Fibroblast of lung (primary cell): ENCODE results near the gene FBXL12. TPM values are rescaled to one million over a fixed set of nuclear protein-coding genes. Genes with fewer than 3 reads are reported as not detected.

Experiments
- DNase-seq, 2 donors: peaks; one replicate each; pipeline versions ENCODE4 v3.0.0 to v3.0.0-alpha.2; 2010; ENCODE audit warnings: low read depth in 2 of 2
- H2AFZ ChIP-seq: 2 replicates; pipeline ENCODE4 v1.5.1; 2012; ENCODE audit warnings: low read length, control low read depth, inconsistent platforms
- H3K27ac ChIP-seq: 2 replicates; pipeline ENCODE4 v1.5.1; 2011; ENCODE audit warnings: low read length, control low read depth; ENCODE audit not compliant: insufficient read depth
- H3K27me3 ChIP-seq: 2 replicates; pipeline ENCODE4 v1.5.1; 2011; ENCODE audit warnings: mild to moderate bottlenecking, low read length; ENCODE audit not compliant: control insufficient read depth, insufficient read depth
- H3K36me3 ChIP-seq: 2 replicates; pipeline ENCODE4 v1.5.1; 2011; ENCODE audit warnings: low read length; ENCODE audit not compliant: control insufficient read depth, insufficient read depth
- H3K4me1 ChIP-seq: 2 replicates; pipeline ENCODE4 v1.5.1; 2011; ENCODE audit warnings: low read length; ENCODE audit not compliant: control insufficient read depth, insufficient read depth; ENCODE audit errors: extremely low read depth
- H3K4me2 ChIP-seq: 2 replicates; pipeline ENCODE4 v1.5.1; 2011; ENCODE audit warnings: low read length, control low read depth; ENCODE audit not compliant: insufficient read depth; ENCODE audit errors: extremely low read depth
- H3K4me3 ChIP-seq, 4 experiments: fragments of 200-600 bp in 1 of 4; sonication (generic) in 1 of 4; replicated peaks in 1 of 4; 2 replicates each; pipeline ENCODE4 v1.5.1; 2011 to 2016; ENCODE audit warnings: low read length in 4 of 4, low read depth in 3 of 4, mild to moderate bottlenecking in 3 of 4, control low read depth in 2 of 4, inconsistent platforms in 1 of 4, mixed read lengths in 1 of 4; ENCODE audit not compliant: insufficient read depth in 1 of 4; ENCODE audit errors: control extremely low read depth in 1 of 4
- H3K79me2 ChIP-seq: 2 replicates; pipeline ENCODE4 v1.5.1; 2012; ENCODE audit warnings: mild to moderate bottlenecking, low read length, inconsistent platforms; ENCODE audit not compliant: control insufficient read depth, insufficient read depth
- H3K9ac ChIP-seq: 2 replicates; pipeline ENCODE4 v1.5.1; 2011; ENCODE audit warnings: mild to moderate bottlenecking, low read length, control low read depth; ENCODE audit not compliant: insufficient read depth
- H3K9me3 ChIP-seq: 2 replicates; pipeline ENCODE4 v1.5.1; 2012; ENCODE audit warnings: low read depth, low read length; ENCODE audit not compliant: control insufficient read depth, insufficient read depth
- H4K20me1 ChIP-seq: 2 replicates; pipeline ENCODE4 v1.5.1; 2011; ENCODE audit warnings: low read length; ENCODE audit not compliant: control insufficient read depth, insufficient read depth; ENCODE audit errors: extremely low read depth
- CTCF ChIP-seq, 2 donors: IDR thresholded peaks in 1 of 2; conservative IDR thresholded peaks in 1 of 2; 1 replicate in 1 of 2; 2 replicates in 1 of 2; pipeline ENCODE4 v1.5.1; 2011 to 2012; ENCODE audit warnings: low read length in 2 of 2, control low read depth in 1 of 2, inconsistent platforms in 1 of 2, low read depth in 1 of 2, mild to moderate bottlenecking in 1 of 2
- EZH2 ChIP-seq: IDR thresholded peaks from 2 replicates; pipeline ENCODE4 v1.5.1; 2012; ENCODE audit warnings: low read length, control low read depth, mild to moderate bottlenecking; ENCODE audit errors: missing control alignments
- polyA plus RNA-seq, 2 donors: library from polyadenylated mRNA; depleted of rRNA in 1 of 2; stranded (reverse) in 1 of 2; unstranded in 1 of 2; fragments of >200 nt; gene quantifications; 2 replicates each; pipeline ENCODE4 v1.2.1, GENCODE V29; 2011 to 2012; ENCODE audit warnings: missing spikeins in 1 of 2
- total RNA-seq: library from RNA; depleted of rRNA; stranded (reverse); fragments of >200 nt; gene quantifications from 2 replicates; pipeline ENCODE4 v1.2.1, GENCODE V29; 2014

The FBXL12 gene
- total and polyA plus RNA-seq, 2 donors (not counting 1 experiment from before 2014, with no cell fraction given): 20.7 to 23.1 TPM

- no peaks in the 10 kb centered on the region for H3K27me3 ChIP-seq
- no peak for TF ChIP-seq EZH2
- no peak for TF ChIP-seq CTCF (conservative IDR thresholded peaks at IDR 0.05 in 1 of 2, IDR thresholded peaks at IDR 0.05 in 1 of 2; ENCODE audit: low read depth in 1 of 2, low read length in 2 of 2)
Observed at GRCh38 chr19:9782338-9782737, 36.5 kb downstream of the FBXL12 start.

GRCh38 chr19:9768175-9769112 is 50.4 kb downstream of the FBXL12 start, which contains the start of gene ZNF846:
ZNF846 (minus strand) TSS chr19:9768738; CDS start chr19:9764950, 3,788 bp downstream.
- Histone ChIP-seq H3K27ac (peak within 1 kb of the TSS; percentile 92), H3K36me3 (no peaks in the 10 kb centered on the region), H3K4me3 (peak within 1 kb of the TSS; percentile 68 to 94 (median 77)), H3K9me3 (no peaks in the 10 kb centered on the region), H2AFZ (peak within 1 kb of the TSS; percentile 95), H4K20me1 (no peaks in the 10 kb centered on the region), H3K9ac (peak within 1 kb of the TSS; percentile 89), H3K27me3 (no peaks in the 10 kb centered on the region), H3K4me2 (peak within 1 kb of the TSS; percentile 73), H3K4me1 (no peaks in the 10 kb centered on the region), H3K79me2 (no peaks in the 10 kb centered on the region)
- TF ChIP-seq EZH2 (no peak), CTCF (conservative IDR thresholded peaks at IDR 0.05 in 1 of 2, IDR thresholded peaks at IDR 0.05 in 1 of 2; ENCODE audit: low read depth in 1 of 2, low read length in 2 of 2) (no peak)
- DNase-seq: peak; percentile 97

More at GRCh38 chr19:9782338-9782737, 36.5 kb downstream of the FBXL12 start:
- Histone ChIP-seq H3K4me3 (no peak overlapping the region), H2AFZ (no peak overlapping the region), H3K27ac (no peak overlapping the region), H3K79me2 (no peaks in the 10 kb centered on the region), H4K20me1 (no peaks in the 10 kb centered on the region), H3K9ac (no peak overlapping the region), H3K9me3 (no peaks in the 10 kb centered on the region), H3K4me1 (no peaks in the 10 kb centered on the region), H3K36me3 (no peaks in the 10 kb centered on the region), H3K4me2 (no peak overlapping the region)
- DNase-seq: no peak

Other genes with a start within 250 kb of the FBXL12 start
- 38.8 and 53.3 TPM in 2 replicates for gene ZNF121, start 234.6 kb downstream of the FBXL12 start, total RNA-seq
- 3.7 and 4.2 TPM in 2 replicates for gene ZNF121, start 234.6 kb downstream of the FBXL12 start, polyA plus RNA-seq
- 52.6 and 53.5 TPM in 2 replicates for gene ZNF561, start 197.8 kb downstream of the FBXL12 start, total RNA-seq
- gene ZNF561, start 197.8 kb downstream of the FBXL12 start, polyA plus RNA-seq: 26.7 and 34.1 TPM in 2 replicates
- gene ZNF562, start 144.0 kb downstream of the FBXL12 start, total RNA-seq: 28.6 and 32.4 TPM in 2 replicates
- 11.2 and 12.2 TPM in 2 replicates for gene ZNF562, start 144.0 kb downstream of the FBXL12 start, polyA plus RNA-seq
- 11.8 and 20.8 TPM in 2 replicates for gene ZNF846, start 50.3 kb downstream of the FBXL12 start, total RNA-seq
- gene ZNF846, start 50.3 kb downstream of the FBXL12 start, polyA plus RNA-seq: 6.2 and 7.4 TPM in 2 replicates
- 151 and 154 TPM in 2 replicates for gene UBL5, start 8.8 kb upstream of the FBXL12 start, total RNA-seq
- 1,038 and 1,336 TPM in 2 replicates for gene UBL5, start 8.8 kb upstream of the FBXL12 start, polyA plus RNA-seq
- gene PIN1, start 16.2 kb upstream of the FBXL12 start, total RNA-seq: 76.8 and 98.8 TPM in 2 replicates
- 33.4 and 54.1 TPM in 2 replicates for gene PIN1, start 16.2 kb upstream of the FBXL12 start, polyA plus RNA-seq
- 0.66 and 1.0 TPM in 2 replicates for gene OLFM2, start 117.4 kb upstream of the FBXL12 start, total RNA-seq
- gene OLFM2, start 117.4 kb upstream of the FBXL12 start, polyA plus RNA-seq: 0.15 and 11.6 TPM in 2 replicates
- gene COL5A3, start 191.4 kb upstream of the FBXL12 start, total RNA-seq: 0.77 and 1.2 TPM in 2 replicates
- 0.56 and 33.7 TPM in 2 replicates for gene COL5A3, start 191.4 kb upstream of the FBXL12 start, polyA plus RNA-seq
- gene RDH8, start 194.4 kb upstream of the FBXL12 start, total RNA-seq: not detected in 2 replicates
- gene RDH8, start 194.4 kb upstream of the FBXL12 start, polyA plus RNA-seq: 0.06 TPM in 1 of 2 replicates, not detected in the other